HG03342 (cell line): ENCODE measurements around the gene ZBTB44.
"Not testable (repeated sequence)": the region's sequence is repeated elsewhere in the genome, so short reads cannot be mapped to it uniquely, and the experiment has no call there.

ENCODE experiments used
- ATAC-seq: cut with Tn5 transposase; IDR thresholded peaks from one replicate; pipeline ENCODE4 v1.9.1; 2021; ENCODE audit warnings: mild to moderate bottlenecking, moderate library complexity; ENCODE audit not compliant: unreplicated experiment

Gene ZBTB44

GRCh38 chr11:130251763-130252162, 63.0 kb downstream of the ZBTB44 start:
- ATAC-seq: not testable (repeated sequence)

- not testable (repeated sequence) for ATAC-seq
Observed at GRCh38 chr11:130249929-130250328, 64.8 kb downstream of the ZBTB44 start.

GRCh38 chr11:130249371-130249770, 65.3 kb downstream of the ZBTB44 start:
- ATAC-seq: no peak

GRCh38 chr11:130247319-130247718, 67.4 kb downstream of the ZBTB44 start:
- ATAC-seq: no peak

- ATAC-seq: no peak
Observed at GRCh38 chr11:130246738-130247137, 68.0 kb downstream of the ZBTB44 start.

- no peak for ATAC-seq
Observed at GRCh38 chr11:130246270-130246669, 68.4 kb downstream of the ZBTB44 start.

GRCh38 chr11:130245375-130245774, 69.3 kb downstream of the ZBTB44 start:
- ATAC-seq: not testable (repeated sequence)

- ATAC-seq: no peak
Observed at GRCh38 chr11:130244848-130245247, 69.9 kb downstream of the ZBTB44 start.

GRCh38 chr11:130243816-130244215, 70.9 kb downstream of the ZBTB44 start:
- peak; percentile 81 for ATAC-seq

- ATAC-seq: no peak
Observed at GRCh38 chr11:130241713-130242112, 73.0 kb downstream of the ZBTB44 start.

- no peak for ATAC-seq
Observed at GRCh38 chr11:130237282-130238006, 77.3 kb downstream of the ZBTB44 start.

GRCh38 chr11:130234315-130234714, 80.4 kb downstream of the ZBTB44 start:
- ATAC-seq: no peak

GRCh38 chr11:130233888-130234287, 80.8 kb downstream of the ZBTB44 start:
- not testable (repeated sequence) for ATAC-seq

- ATAC-seq: peak; percentile 39
Observed at GRCh38 chr11:130233486-130233885, 81.2 kb downstream of the ZBTB44 start.

- no peak for ATAC-seq
Observed at GRCh38 chr11:130227373-130227772, 87.3 kb downstream of the ZBTB44 start.

- no peak for ATAC-seq
Observed at GRCh38 chr11:130223291-130223971, 91.3 kb downstream of the ZBTB44 start.

GRCh38 chr11:130220311-130221035, 94.2 kb downstream of the ZBTB44 start:
- no peak for ATAC-seq

- ATAC-seq: no peak
Observed at GRCh38 chr11:130219148-130219547, 95.6 kb downstream of the ZBTB44 start.

- ATAC-seq: no peak
Observed at GRCh38 chr11:130218501-130219070, 96.1 kb downstream of the ZBTB44 start.

GRCh38 chr11:130217133-130218031, 97.3 kb downstream of the ZBTB44 start:
- no peak for ATAC-seq
